SK-N-SH treated with all-trans-retinoic acid at 6 μM for 48 hours (cell line): Measurements from ENCODE around the gene RGS6.

Experiments
- ATAC-seq: fragments of 200-7000 bp; cut with Tn5 transposase; 3 replicates; pipeline ENCODE4 v1.9.1; 2020; ENCODE audit warnings: mild to moderate bottlenecking, moderate library complexity
- ARNTL ChIP-seq: fragments of 450-650 bp; formaldehyde crosslinking; IDR thresholded peaks from 2 replicates; pipeline ENCODE4 v1.5.0; 2020; ENCODE audit warnings: low read depth, mild to moderate bottlenecking, moderate library complexity, borderline replicate concordance
- BACH2 ChIP-seq: fragments of 250-450 bp; sonication (Bioruptor Pico); IDR thresholded peaks from 2 replicates; pipeline ENCODE4 v1.9.0; 2021; ENCODE audit warnings: mild to moderate bottlenecking, borderline replicate concordance
- CSDC2 ChIP-seq: fragments of 250-450 bp; sonication (Bioruptor Pico); IDR thresholded peaks from 2 replicates; pipeline ENCODE4 v1.5.0; 2020; ENCODE audit warnings: mild to moderate bottlenecking, moderate library complexity
- ESRRG ChIP-seq: fragments of 250-450 bp; sonication (Bioruptor Pico); IDR thresholded peaks from 2 replicates; pipeline ENCODE4 v1.6.1; 2021; ENCODE audit warnings: mild to moderate bottlenecking
- GLIS3 ChIP-seq: fragments of 250-450 bp; sonication (Bioruptor Pico); IDR thresholded peaks from 2 replicates; pipeline ENCODE4 v1.5.0; 2020; ENCODE audit warnings: mild to moderate bottlenecking, moderate library complexity
- ISL1 ChIP-seq: fragments of 250-450 bp; sonication (Bioruptor Pico); IDR thresholded peaks from 2 replicates; pipeline ENCODE4 v2.1.2; 2022; ENCODE audit warnings: mild to moderate bottlenecking, moderate library complexity
- OSR1 ChIP-seq: fragments of 250-450 bp; sonication (Bioruptor Pico); IDR thresholded peaks from 2 replicates; pipeline ENCODE4 v1.8.0; 2022; ENCODE audit warnings: moderate library complexity, mild to moderate bottlenecking, inconsistent platforms
- PPARA ChIP-seq: fragments of 250-450 bp; sonication (Bioruptor Pico); IDR thresholded peaks from 2 replicates; pipeline ENCODE4 v1.5.0; 2020; ENCODE audit warnings: mild to moderate bottlenecking, borderline replicate concordance
- RARB ChIP-seq: fragments of 250-450 bp; sonication (Bioruptor Pico); IDR thresholded peaks from 2 replicates; pipeline ENCODE4 v1.8.0; 2021; ENCODE audit warnings: mild to moderate bottlenecking, moderate library complexity
- SNAI2 ChIP-seq: fragments of 250-450 bp; sonication (Bioruptor Pico); IDR thresholded peaks from 2 replicates; pipeline ENCODE4 v1.5.0; 2020; ENCODE audit warnings: mild to moderate bottlenecking, moderate library complexity
- TCF4 ChIP-seq: fragments of 250-450 bp; sonication (Bioruptor Pico); IDR thresholded peaks from 2 replicates; pipeline ENCODE4 v1.8.0; 2021; ENCODE audit warnings: mild to moderate bottlenecking, moderate library complexity, borderline replicate concordance
- ZC3H10 ChIP-seq: fragments of 250-450 bp; sonication (Bioruptor Pico); IDR thresholded peaks from 2 replicates; pipeline ENCODE4 v1.5.1; 2021; ENCODE audit warnings: mild to moderate bottlenecking, moderate library complexity
- ZFP3 ChIP-seq: fragments of 250-450 bp; sonication (Bioruptor Pico); IDR thresholded peaks from 2 replicates; pipeline ENCODE4 v1.5.0; 2020; ENCODE audit warnings: mild to moderate bottlenecking, moderate library complexity
- ZFP30 ChIP-seq: fragments of 450-650 bp; formaldehyde crosslinking; IDR thresholded peaks from 2 replicates; pipeline ENCODE4 v1.5.0; 2022; ENCODE audit warnings: mild to moderate bottlenecking, moderate library complexity
- ZNF565 ChIP-seq: fragments of 450-650 bp; formaldehyde crosslinking; conservative IDR thresholded peaks from 2 replicates; pipeline ENCODE4 v1.5.0; 2020; ENCODE audit warnings: low read depth, mild to moderate bottlenecking, moderate library complexity
- ZNF70 ChIP-seq: fragments of 450-650 bp; formaldehyde crosslinking; IDR thresholded peaks from 2 replicates; pipeline ENCODE4 v1.5.0; 2020; ENCODE audit warnings: mild to moderate bottlenecking, moderate library complexity
- ZNF8 ChIP-seq: fragments of 450-650 bp; formaldehyde crosslinking; IDR thresholded peaks from 2 replicates; pipeline ENCODE4 v1.5.0; 2020; ENCODE audit warnings: mild to moderate bottlenecking, moderate library complexity
- TF ChIP-seq, protein P1 (sequence below): fragments of 250-450 bp; sonication (Bioruptor Pico); IDR thresholded peaks from 2 replicates; pipeline ENCODE4 v1.5.1; 2020; ENCODE audit warnings: low read depth, mild to moderate bottlenecking, moderate library complexity
- TF ChIP-seq, protein P2 (sequence below): fragments of 250-450 bp; sonication (Bioruptor Pico); IDR thresholded peaks from 2 replicates; pipeline ENCODE4 v1.5.0; 2020; ENCODE audit warnings: mild to moderate bottlenecking, moderate library complexity
- TF ChIP-seq, protein P3 (sequence below): fragments of 250-450 bp; sonication (Bioruptor Pico); IDR thresholded peaks from 2 replicates; pipeline ENCODE4 v1.8.0; 2020; ENCODE audit warnings: mild to moderate bottlenecking, moderate library complexity, borderline replicate concordance
- TF ChIP-seq, protein P4 (sequence below): fragments of 250-450 bp; sonication (Bioruptor Pico); IDR thresholded peaks from 2 replicates; pipeline ENCODE4 v1.5.1; 2021; ENCODE audit warnings: mild to moderate bottlenecking, moderate library complexity
- TF ChIP-seq, protein P5 (sequence below): fragments of 250-450 bp; sonication (Bioruptor Pico); IDR thresholded peaks from 2 replicates; pipeline ENCODE4 v1.8.0; 2021; ENCODE audit warnings: low read depth, mild to moderate bottlenecking, moderate library complexity, borderline replicate concordance

Gene RGS6

GRCh38 chr14:72369106-72369505 is 436.9 kb downstream of the RGS6 start:
- no peak for TF ChIP-seq ZNF70
- no peak for TF ChIP-seq ZNF565 (CRISPR knock-in tag)
- no peak for TF ChIP-seq ZNF8 (CRISPR knock-in tag)
- TF ChIP-seq CSDC2 (CRISPR knock-in tag) = no peak
- no peak for TF ChIP-seq BACH2
- TF ChIP-seq TCF4 (CRISPR knock-in tag) = no peak
- TF ChIP-seq, protein P1, sequence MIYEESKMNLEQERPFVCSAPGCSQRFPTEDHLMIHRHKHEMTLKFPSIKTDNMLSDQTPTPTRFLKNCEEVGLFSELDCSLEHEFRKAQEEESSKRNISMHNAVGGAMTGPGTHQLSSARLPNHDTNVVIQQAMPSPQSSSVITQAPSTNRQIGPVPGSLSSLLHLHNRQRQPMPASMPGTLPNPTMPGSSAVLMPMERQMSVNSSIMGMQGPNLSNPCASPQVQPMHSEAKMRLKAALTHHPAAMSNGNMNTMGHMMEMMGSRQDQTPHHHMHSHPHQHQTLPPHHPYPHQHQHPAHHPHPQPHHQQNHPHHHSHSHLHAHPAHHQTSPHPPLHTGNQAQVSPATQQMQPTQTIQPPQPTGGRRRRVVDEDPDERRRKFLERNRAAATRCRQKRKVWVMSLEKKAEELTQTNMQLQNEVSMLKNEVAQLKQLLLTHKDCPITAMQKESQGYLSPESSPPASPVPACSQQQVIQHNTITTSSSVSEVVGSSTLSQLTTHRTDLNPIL (CRISPR knock-in tag) = no peak
- no peak for TF ChIP-seq RARB (CRISPR knock-in tag)
- TF ChIP-seq ZFP30 (CRISPR knock-in tag) = no peak
- no peak for TF ChIP-seq ISL1 (CRISPR knock-in tag)
- no peak for TF ChIP-seq OSR1 (CRISPR knock-in tag)
- TF ChIP-seq PPARA (CRISPR knock-in tag) = no peak
- no peak for ATAC-seq

GRCh38 chr14:72377016-72377415 is 444.8 kb downstream of the RGS6 start:
- TF ChIP-seq, protein P2, sequence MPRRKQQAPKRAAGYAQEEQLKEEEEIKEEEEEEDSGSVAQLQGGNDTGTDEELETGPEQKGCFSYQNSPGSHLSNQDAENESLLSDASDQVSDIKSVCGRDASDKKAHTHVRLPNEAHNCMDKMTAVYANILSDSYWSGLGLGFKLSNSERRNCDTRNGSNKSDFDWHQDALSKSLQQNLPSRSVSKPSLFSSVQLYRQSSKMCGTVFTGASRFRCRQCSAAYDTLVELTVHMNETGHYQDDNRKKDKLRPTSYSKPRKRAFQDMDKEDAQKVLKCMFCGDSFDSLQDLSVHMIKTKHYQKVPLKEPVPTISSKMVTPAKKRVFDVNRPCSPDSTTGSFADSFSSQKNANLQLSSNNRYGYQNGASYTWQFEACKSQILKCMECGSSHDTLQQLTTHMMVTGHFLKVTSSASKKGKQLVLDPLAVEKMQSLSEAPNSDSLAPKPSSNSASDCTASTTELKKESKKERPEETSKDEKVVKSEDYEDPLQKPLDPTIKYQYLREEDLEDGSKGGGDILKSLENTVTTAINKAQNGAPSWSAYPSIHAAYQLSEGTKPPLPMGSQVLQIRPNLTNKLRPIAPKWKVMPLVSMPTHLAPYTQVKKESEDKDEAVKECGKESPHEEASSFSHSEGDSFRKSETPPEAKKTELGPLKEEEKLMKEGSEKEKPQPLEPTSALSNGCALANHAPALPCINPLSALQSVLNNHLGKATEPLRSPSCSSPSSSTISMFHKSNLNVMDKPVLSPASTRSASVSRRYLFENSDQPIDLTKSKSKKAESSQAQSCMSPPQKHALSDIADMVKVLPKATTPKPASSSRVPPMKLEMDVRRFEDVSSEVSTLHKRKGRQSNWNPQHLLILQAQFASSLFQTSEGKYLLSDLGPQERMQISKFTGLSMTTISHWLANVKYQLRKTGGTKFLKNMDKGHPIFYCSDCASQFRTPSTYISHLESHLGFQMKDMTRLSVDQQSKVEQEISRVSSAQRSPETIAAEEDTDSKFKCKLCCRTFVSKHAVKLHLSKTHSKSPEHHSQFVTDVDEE (CRISPR knock-in tag) = no peak
- TF ChIP-seq, protein P1 (CRISPR knock-in tag) = no peak
- no peak for TF ChIP-seq SNAI2 (CRISPR knock-in tag)
- no peak for TF ChIP-seq ZC3H10
- TF ChIP-seq GLIS3 (CRISPR knock-in tag) = no peak
- TF ChIP-seq RARB (CRISPR knock-in tag) = no peak
- no peak for TF ChIP-seq ZFP30 (CRISPR knock-in tag)
- no peak for TF ChIP-seq TCF4 (CRISPR knock-in tag)
- no peak for TF ChIP-seq ZFP3 (CRISPR knock-in tag)
- TF ChIP-seq ZNF565 (CRISPR knock-in tag) = no peak
- TF ChIP-seq ZNF70 = no peak
- no peak for TF ChIP-seq ARNTL (CRISPR knock-in tag)
- no peak for TF ChIP-seq BACH2
- TF ChIP-seq, protein P3, sequence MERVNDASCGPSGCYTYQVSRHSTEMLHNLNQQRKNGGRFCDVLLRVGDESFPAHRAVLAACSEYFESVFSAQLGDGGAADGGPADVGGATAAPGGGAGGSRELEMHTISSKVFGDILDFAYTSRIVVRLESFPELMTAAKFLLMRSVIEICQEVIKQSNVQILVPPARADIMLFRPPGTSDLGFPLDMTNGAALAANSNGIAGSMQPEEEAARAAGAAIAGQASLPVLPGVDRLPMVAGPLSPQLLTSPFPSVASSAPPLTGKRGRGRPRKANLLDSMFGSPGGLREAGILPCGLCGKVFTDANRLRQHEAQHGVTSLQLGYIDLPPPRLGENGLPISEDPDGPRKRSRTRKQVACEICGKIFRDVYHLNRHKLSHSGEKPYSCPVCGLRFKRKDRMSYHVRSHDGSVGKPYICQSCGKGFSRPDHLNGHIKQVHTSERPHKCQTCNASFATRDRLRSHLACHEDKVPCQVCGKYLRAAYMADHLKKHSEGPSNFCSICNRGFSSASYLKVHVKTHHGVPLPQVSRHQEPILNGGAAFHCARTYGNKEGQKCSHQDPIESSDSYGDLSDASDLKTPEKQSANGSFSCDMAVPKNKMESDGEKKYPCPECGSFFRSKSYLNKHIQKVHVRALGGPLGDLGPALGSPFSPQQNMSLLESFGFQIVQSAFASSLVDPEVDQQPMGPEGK (CRISPR knock-in tag) = no peak
- TF ChIP-seq ZNF8 (CRISPR knock-in tag) = no peak
- TF ChIP-seq, protein P4, sequence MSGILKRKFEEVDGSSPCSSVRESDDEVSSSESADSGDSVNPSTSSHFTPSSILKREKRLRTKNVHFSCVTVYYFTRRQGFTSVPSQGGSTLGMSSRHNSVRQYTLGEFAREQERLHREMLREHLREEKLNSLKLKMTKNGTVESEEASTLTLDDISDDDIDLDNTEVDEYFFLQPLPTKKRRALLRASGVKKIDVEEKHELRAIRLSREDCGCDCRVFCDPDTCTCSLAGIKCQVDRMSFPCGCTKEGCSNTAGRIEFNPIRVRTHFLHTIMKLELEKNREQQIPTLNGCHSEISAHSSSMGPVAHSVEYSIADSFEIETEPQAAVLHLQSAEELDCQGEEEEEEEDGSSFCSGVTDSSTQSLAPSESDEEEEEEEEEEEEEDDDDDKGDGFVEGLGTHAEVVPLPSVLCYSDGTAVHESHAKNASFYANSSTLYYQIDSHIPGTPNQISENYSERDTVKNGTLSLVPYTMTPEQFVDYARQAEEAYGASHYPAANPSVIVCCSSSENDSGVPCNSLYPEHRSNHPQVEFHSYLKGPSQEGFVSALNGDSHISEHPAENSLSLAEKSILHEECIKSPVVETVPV (CRISPR knock-in tag) = no peak
- TF ChIP-seq OSR1 (CRISPR knock-in tag) = no peak
- no peak for TF ChIP-seq PPARA (CRISPR knock-in tag)
- TF ChIP-seq, all 23 proteins: peak for 0
- no peak for ATAC-seq

DNA sequence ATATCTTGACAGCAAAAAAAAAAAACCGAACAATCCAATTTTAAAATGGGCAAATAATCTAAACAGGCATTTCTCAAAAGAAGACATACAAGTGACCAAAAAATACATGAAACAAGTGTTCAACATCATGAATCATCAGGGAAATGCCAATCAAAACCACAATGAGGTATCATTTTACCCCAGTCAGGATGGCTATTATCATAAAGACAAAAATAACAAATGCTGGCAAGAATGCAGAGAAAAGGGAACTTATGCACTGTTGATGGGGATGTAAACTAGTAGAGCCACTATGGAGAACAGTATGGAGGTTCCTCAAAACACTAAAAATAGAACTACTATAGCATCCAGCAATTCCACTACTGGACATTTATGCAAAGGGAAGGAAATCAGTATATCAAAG is 448.2 kb downstream of the RGS6 start:
- TF ChIP-seq ZNF70 (no peak), PPARA (CRISPR knock-in tag) (no peak), RARB (CRISPR knock-in tag) (no peak), TCF4 (CRISPR knock-in tag) (no peak), ESRRG (CRISPR knock-in tag) (no peak), ARNTL (CRISPR knock-in tag) (no peak), OSR1 (CRISPR knock-in tag) (no peak), GLIS3 (CRISPR knock-in tag) (no peak), ZC3H10 (no peak)
- TF ChIP-seq, protein P5, sequence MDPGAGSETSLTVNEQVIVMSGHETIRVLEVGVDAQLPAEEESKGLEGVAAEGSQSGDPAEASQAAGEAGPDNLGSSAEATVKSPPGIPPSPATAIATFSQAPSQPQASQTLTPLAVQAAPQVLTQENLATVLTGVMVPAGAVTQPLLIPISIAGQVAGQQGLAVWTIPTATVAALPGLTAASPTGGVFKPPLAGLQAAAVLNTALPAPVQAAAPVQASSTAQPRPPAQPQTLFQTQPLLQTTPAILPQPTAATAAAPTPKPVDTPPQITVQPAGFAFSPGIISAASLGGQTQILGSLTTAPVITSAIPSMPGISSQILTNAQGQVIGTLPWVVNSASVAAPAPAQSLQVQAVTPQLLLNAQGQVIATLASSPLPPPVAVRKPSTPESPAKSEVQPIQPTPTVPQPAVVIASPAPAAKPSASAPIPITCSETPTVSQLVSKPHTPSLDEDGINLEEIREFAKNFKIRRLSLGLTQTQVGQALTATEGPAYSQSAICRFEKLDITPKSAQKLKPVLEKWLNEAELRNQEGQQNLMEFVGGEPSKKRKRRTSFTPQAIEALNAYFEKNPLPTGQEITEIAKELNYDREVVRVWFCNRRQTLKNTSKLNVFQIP (CRISPR knock-in tag) = no peak
- TF ChIP-seq, protein P4 (CRISPR knock-in tag) = no peak
- TF ChIP-seq, protein P3 (CRISPR knock-in tag) = no peak
- no peak for ATAC-seq
